Neural progenitor cell (in vitro differentiated cells): Measurements from ENCODE around the gene UBQLN2.
"Not testable (repeated sequence)": the region's sequence is repeated elsewhere in the genome, so short reads cannot be mapped to it uniquely, and the experiment has no call there.

Experiments
- EZH2phosphoT487 ChIP-seq: fragments of 200-600 bp; sonication (generic); IDR thresholded peaks from 2 replicates; pipeline ENCODE4 v1.6.1; 2017; ENCODE audit warnings: antibody characterized with exemption
- TF ChIP-seq, protein P1 (sequence below): fragments of 200-600 bp; sonication (generic); IDR thresholded peaks from 2 replicates; pipeline ENCODE4 v1.5.1; 2017; ENCODE audit warnings: antibody characterized with exemption, mild to moderate bottlenecking

DNA sequence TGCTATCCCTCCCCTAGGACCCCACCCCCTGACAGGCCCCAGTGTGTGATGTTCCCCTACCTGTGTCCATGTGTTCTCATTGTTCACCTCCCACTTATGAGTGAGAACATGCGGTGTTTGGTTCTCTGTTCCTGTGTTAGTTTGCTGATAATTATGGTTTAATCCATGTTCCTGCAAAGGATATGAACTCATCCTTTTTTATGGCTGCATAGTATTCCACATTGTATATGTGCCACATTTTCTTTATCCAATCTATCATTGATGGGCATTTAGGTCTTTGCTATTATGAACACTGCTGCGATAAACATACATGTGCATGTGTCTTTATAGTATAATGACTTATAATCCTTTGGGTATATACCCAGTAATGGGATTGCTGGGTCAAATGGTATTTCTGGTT lies 28.4 kb downstream of the UBQLN2 start:
- TF ChIP-seq, protein P1, sequence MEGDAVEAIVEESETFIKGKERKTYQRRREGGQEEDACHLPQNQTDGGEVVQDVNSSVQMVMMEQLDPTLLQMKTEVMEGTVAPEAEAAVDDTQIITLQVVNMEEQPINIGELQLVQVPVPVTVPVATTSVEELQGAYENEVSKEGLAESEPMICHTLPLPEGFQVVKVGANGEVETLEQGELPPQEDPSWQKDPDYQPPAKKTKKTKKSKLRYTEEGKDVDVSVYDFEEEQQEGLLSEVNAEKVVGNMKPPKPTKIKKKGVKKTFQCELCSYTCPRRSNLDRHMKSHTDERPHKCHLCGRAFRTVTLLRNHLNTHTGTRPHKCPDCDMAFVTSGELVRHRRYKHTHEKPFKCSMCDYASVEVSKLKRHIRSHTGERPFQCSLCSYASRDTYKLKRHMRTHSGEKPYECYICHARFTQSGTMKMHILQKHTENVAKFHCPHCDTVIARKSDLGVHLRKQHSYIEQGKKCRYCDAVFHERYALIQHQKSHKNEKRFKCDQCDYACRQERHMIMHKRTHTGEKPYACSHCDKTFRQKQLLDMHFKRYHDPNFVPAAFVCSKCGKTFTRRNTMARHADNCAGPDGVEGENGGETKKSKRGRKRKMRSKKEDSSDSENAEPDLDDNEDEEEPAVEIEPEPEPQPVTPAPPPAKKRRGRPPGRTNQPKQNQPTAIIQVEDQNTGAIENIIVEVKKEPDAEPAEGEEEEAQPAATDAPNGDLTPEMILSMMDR, result not testable (repeated sequence)
- not testable (repeated sequence) for TF ChIP-seq EZH2phosphoT487
